ENCODE measurements around the gene GPC6.

The GPC6 gene

GRCh38 chr13:93753639-93754038 is 527.0 kb downstream of the GPC6 start:
- no peak for DNase-seq

- DNase-seq = no peak
These were observed 528.7 kb downstream of the GPC6 start for GRCh38 chr13:93755341-93755740.

GRCh38 chr13:93758575-93758974 is 532.0 kb downstream of the GPC6 start:
- no peak for DNase-seq

- DNase-seq = no peak
These were observed 536.3 kb downstream of the GPC6 start for GRCh38 chr13:93762708-93763426.

- DNase-seq = no peak
These were observed 538.5 kb downstream of the GPC6 start for GRCh38 chr13:93765062-93765461.

- DNase-seq = no peak
These were observed 539.2 kb downstream of the GPC6 start for GRCh38 chr13:93765811-93766210.

- no peak for DNase-seq
These were observed 540.1 kb downstream of the GPC6 start for GRCh38 chr13:93766719-93767118.

GRCh38 chr13:93767180-93767916 is 540.7 kb downstream of the GPC6 start:
- DNase-seq = no peak

- DNase-seq = no peak
These were observed 541.4 kb downstream of the GPC6 start for GRCh38 chr13:93767917-93768409.

- no peak for DNase-seq
These were observed 542.5 kb downstream of the GPC6 start for GRCh38 chr13:93769101-93769500.

- no peak for DNase-seq
These were observed 543.0 kb downstream of the GPC6 start for GRCh38 chr13:93769607-93770006.

GRCh38 chr13:93771227-93771626 is 544.6 kb downstream of the GPC6 start:
- DNase-seq = no peak

GRCh38 chr13:93771782-93772181 is 545.2 kb downstream of the GPC6 start:
- no peak for DNase-seq

GRCh38 chr13:93774506-93774905 is 547.9 kb downstream of the GPC6 start:
- no peak for DNase-seq

- DNase-seq = no peak
These were observed 548.4 kb downstream of the GPC6 start for GRCh38 chr13:93775027-93775426.

GRCh38 chr13:93775507-93776108 is 549.0 kb downstream of the GPC6 start:
- DNase-seq = no peak

GRCh38 chr13:93776936-93777335 is 550.3 kb downstream of the GPC6 start:
- no peak for DNase-seq

GRCh38 chr13:93777504-93777903 is 550.9 kb downstream of the GPC6 start:
- DNase-seq = no peak

GRCh38 chr13:93778548-93778947 is 551.9 kb downstream of the GPC6 start:
- no peak for DNase-seq

GRCh38 chr13:93784191-93784590 is 557.6 kb downstream of the GPC6 start:
- DNase-seq = no peak

GRCh38 chr13:93786846-93787489 is 560.4 kb downstream of the GPC6 start:
- no peak for DNase-seq

GRCh38 chr13:93788456-93788855 is 561.8 kb downstream of the GPC6 start:
- no peak for DNase-seq

- no peak for DNase-seq
These were observed 562.5 kb downstream of the GPC6 start for GRCh38 chr13:93789058-93789457.
